Measurements from ENCODE around the gene MISP3.

Gene MISP3

GRCh38 chr19:14051980-14052379, 20.6 kb upstream of the MISP3 start:
- DNase-seq, result no peak
- in situ Hi-C loops (cut with MboI; ENCODE audit: low pct_unique_long_range_greater_than_20kb, low sequenced_read_pairs), result loop anchor here (25.0 kb wide), 1 partner anchor 165 kb away; the partner anchor contains the start of gene NANOS3

- no peak for DNase-seq
- in situ Hi-C loops (cut with MboI; ENCODE audit: low pct_unique_long_range_greater_than_20kb, low sequenced_read_pairs), result loop anchor here (25.0 kb wide), 1 partner anchor 165 kb away; the partner anchor contains the start of gene NANOS3
Observed at GRCh38 chr19:14052470-14052869, 20.1 kb upstream of the MISP3 start.

- DNase-seq, result no peak
- in situ Hi-C loops (cut with MboI; ENCODE audit: low pct_unique_long_range_greater_than_20kb, low sequenced_read_pairs), result loop anchor here (25.0 kb wide), 1 partner anchor 166 kb away; the partner anchor contains the start of gene NANOS3
Observed at GRCh38 chr19:14053032-14053431, 19.6 kb upstream of the MISP3 start.

- in situ Hi-C loops (cut with MboI; ENCODE audit: low pct_unique_long_range_greater_than_20kb, low sequenced_read_pairs), result loop anchor here (25.0 kb wide), 1 partner anchor 166 kb away; the partner anchor contains the start of gene NANOS3
- DNase-seq, result no peak
Observed at GRCh38 chr19:14053500-14053899, 19.1 kb upstream of the MISP3 start.

- DNase-seq, result no peak
Observed at GRCh38 chr19:14054099-14054498, 18.5 kb upstream of the MISP3 start.

GRCh38 chr19:14054721-14055120, 17.9 kb upstream of the MISP3 start:
- no peak for DNase-seq
- in situ Hi-C loops (cut with MboI; ENCODE audit: low pct_unique_long_range_greater_than_20kb, low sequenced_read_pairs), result loop anchor here (25.0 kb wide), 1 partner anchor 167 kb away; the partner anchor contains the start of gene NANOS3

More at GRCh38 chr19:14054099-14054498, 18.5 kb upstream of the MISP3 start:
- in situ Hi-C loops (cut with MboI; ENCODE audit: low pct_unique_long_range_greater_than_20kb, low sequenced_read_pairs), result loop anchor here (25.0 kb wide), 1 partner anchor 167 kb away; the partner anchor contains the start of gene NANOS3

GRCh38 chr19:14055396-14055795, 17.2 kb upstream of the MISP3 start:
- in situ Hi-C loops (cut with MboI; ENCODE audit: low pct_unique_long_range_greater_than_20kb, low sequenced_read_pairs), result loop anchor here (25.0 kb wide), 1 partner anchor 168 kb away; the partner anchor contains the start of gene NANOS3
- no peak for DNase-seq

GRCh38 chr19:14056069-14056666, 16.4 kb upstream of the MISP3 start:
- in situ Hi-C loops (cut with MboI; ENCODE audit: low pct_unique_long_range_greater_than_20kb, low sequenced_read_pairs), result loop anchor here (25.0 kb wide), 1 partner anchor 169 kb away; the partner anchor contains the start of gene NANOS3
- DNase-seq, result no peak

- in situ Hi-C loops (cut with MboI; ENCODE audit: low pct_unique_long_range_greater_than_20kb, low sequenced_read_pairs), result loop anchor here (25.0 kb wide), 1 partner anchor 170 kb away; the partner anchor contains the start of gene NANOS3
- DNase-seq, result no peak
Observed at GRCh38 chr19:14056741-14057356, 15.7 kb upstream of the MISP3 start.

GRCh38 chr19:14058182-14059092, 14.1 kb upstream of the MISP3 start:
- in situ Hi-C loops (cut with MboI; ENCODE audit: low pct_unique_long_range_greater_than_20kb, low sequenced_read_pairs), result loop anchor here (25.0 kb wide), 1 partner anchor 171 kb away; the partner anchor contains the start of gene NANOS3
- no peak for DNase-seq

- no peak for DNase-seq
- in situ Hi-C loops (cut with MboI; ENCODE audit: low pct_unique_long_range_greater_than_20kb, low sequenced_read_pairs), result loop anchor here (25.0 kb wide), 1 partner anchor 172 kb away; the partner anchor contains the start of gene NANOS3
Observed at GRCh38 chr19:14059093-14059480, 13.5 kb upstream of the MISP3 start.

GRCh38 chr19:14059652-14060155, 12.9 kb upstream of the MISP3 start:
- in situ Hi-C loops (cut with MboI; ENCODE audit: low pct_unique_long_range_greater_than_20kb, low sequenced_read_pairs), result loop anchor here (25.0 kb wide), 1 partner anchor 172 kb away; the partner anchor contains the start of gene NANOS3
- DNase-seq, result no peak

- in situ Hi-C loops (cut with MboI; ENCODE audit: low pct_unique_long_range_greater_than_20kb, low sequenced_read_pairs), result loop anchor here (25.0 kb wide), 1 partner anchor 174 kb away; the partner anchor contains the start of gene NANOS3
- no peak for DNase-seq
Observed at GRCh38 chr19:14061081-14061749, 11.4 kb upstream of the MISP3 start.

- DNase-seq, result no peak
- in situ Hi-C loops (cut with MboI; ENCODE audit: low pct_unique_long_range_greater_than_20kb, low sequenced_read_pairs), result loop anchor here (25.0 kb wide), 1 partner anchor 175 kb away; the partner anchor contains the start of gene NANOS3
Observed at GRCh38 chr19:14061751-14062557, 10.6 kb upstream of the MISP3 start, which contains the start of gene PALM3. Gene PALM3, minus strand, starts transcription at chr19:14062076. Its CDS starts 96 bp downstream, at chr19:14061980.

GRCh38 chr19:14062558-14062855, 10.1 kb upstream of the MISP3 start:
- in situ Hi-C loops (cut with MboI; ENCODE audit: low pct_unique_long_range_greater_than_20kb, low sequenced_read_pairs), result loop anchor here (25.0 kb wide), 1 partner anchor 175 kb away; the partner anchor contains the start of gene NANOS3
- DNase-seq, result no peak

- in situ Hi-C loops (cut with MboI; ENCODE audit: low pct_unique_long_range_greater_than_20kb, low sequenced_read_pairs), result loop anchor here (25.0 kb wide), 1 partner anchor 176 kb away; the partner anchor contains the start of gene NANOS3
- no peak for DNase-seq
Observed at GRCh38 chr19:14063105-14063504, 9.5 kb upstream of the MISP3 start.

- DNase-seq, result peak; percentile 34
- in situ Hi-C loops (cut with MboI; ENCODE audit: low pct_unique_long_range_greater_than_20kb, low sequenced_read_pairs), result loop anchor here (25.0 kb wide), 1 partner anchor 179 kb away; the partner anchor contains the start of gene NANOS3
Observed at GRCh38 chr19:14066134-14066533, 6.5 kb upstream of the MISP3 start.

Data from KBM-7 (cell line).